ENCODE measurements around the gene SLCO3A1. TPM values are rescaled to one million over a fixed set of nuclear protein-coding genes. Genes with fewer than 3 reads are reported as not detected.

Gene SLCO3A1
- total and polyA plus RNA-seq, 2 experiments from 2014 or later, result 35.5 to 71.9 TPM

- no peak overlapping the region for H3K27ac ChIP-seq
- TF ChIP-seq CTCF (IDR thresholded peaks at IDR 0.05; ENCODE audit: low read depth, low read length), result no peak
Measured at GRCh38 chr15:91895051-91895450, 41.5 kb downstream of the SLCO3A1 start.

GRCh38 chr15:91896341-91897055 lies 43.0 kb downstream of the SLCO3A1 start:
- no peak for TF ChIP-seq CTCF (IDR thresholded peaks at IDR 0.05; ENCODE audit: low read depth, low read length)
- no peaks in the 10 kb centered on the region for H3K27me3 ChIP-seq
- H3K9me3 ChIP-seq (ENCODE audit: low read depth), result no peaks in the 10 kb centered on the region
- DNase-seq (ENCODE audit: low read depth in 1 of 2, low spot score in 1 of 2), result no peak
- no peaks in the 10 kb centered on the region for H3K36me3 ChIP-seq
- peaks cover 39% of the 10 kb centered on the region for H3K4me1 ChIP-seq (ENCODE audit: low read depth)
- H3K27ac ChIP-seq, result no peak overlapping the region
- H3K4me3 ChIP-seq, result no peak overlapping the region

More at GRCh38 chr15:91895051-91895450, 41.5 kb downstream of the SLCO3A1 start:
- H3K27me3 ChIP-seq, result no peaks in the 10 kb centered on the region
- no peaks in the 10 kb centered on the region for H3K9me3 ChIP-seq (ENCODE audit: low read depth)
- H3K4me1 ChIP-seq (ENCODE audit: low read depth), result peaks cover 48% of the 10 kb centered on the region
- H3K4me3 ChIP-seq, result no peak overlapping the region
- DNase-seq (ENCODE audit: low read depth in 1 of 2, low spot score in 1 of 2), result no peak
- no peaks in the 10 kb centered on the region for H3K36me3 ChIP-seq

GRCh38 chr15:91897585-91898372 lies 44.3 kb downstream of the SLCO3A1 start:
- no peak overlapping the region for H3K27ac ChIP-seq
- H3K4me1 ChIP-seq (ENCODE audit: low read depth), result peaks cover 27% of the 10 kb centered on the region
- no peak for DNase-seq (ENCODE audit: low read depth in 1 of 2, low spot score in 1 of 2)
- TF ChIP-seq CTCF (IDR thresholded peaks at IDR 0.05; ENCODE audit: low read depth, low read length), result no peak
- H3K9me3 ChIP-seq (ENCODE audit: low read depth), result no peaks in the 10 kb centered on the region
- H3K4me3 ChIP-seq, result no peak overlapping the region
- no peaks in the 10 kb centered on the region for H3K27me3 ChIP-seq
- H3K36me3 ChIP-seq, result no peaks in the 10 kb centered on the region

GRCh38 chr15:91898843-91899242 lies 45.3 kb downstream of the SLCO3A1 start:
- Histone ChIP-seq H3K9me3 (ENCODE audit: low read depth) (no peaks in the 10 kb centered on the region), H3K27ac (no peak overlapping the region), H3K27me3 (no peaks in the 10 kb centered on the region), H3K36me3 (no peaks in the 10 kb centered on the region), H3K4me3 (no peak overlapping the region), H3K4me1 (ENCODE audit: low read depth) (peaks cover 26% of the 10 kb centered on the region)
- no peak for DNase-seq (ENCODE audit: low read depth in 1 of 2, low spot score in 1 of 2)
- TF ChIP-seq CTCF (IDR thresholded peaks at IDR 0.05; ENCODE audit: low read depth, low read length), result no peak

GRCh38 chr15:91904942-91905341 lies 51.4 kb downstream of the SLCO3A1 start:
- TF ChIP-seq CTCF (IDR thresholded peaks at IDR 0.05; ENCODE audit: low read depth, low read length), result no peak
- Histone ChIP-seq H3K4me3 (no peak overlapping the region), H3K27me3 (no peaks in the 10 kb centered on the region), H3K27ac (no peak overlapping the region), H3K9me3 (ENCODE audit: low read depth) (no peaks in the 10 kb centered on the region), H3K36me3 (no peaks in the 10 kb centered on the region), H3K4me1 (ENCODE audit: low read depth) (peaks cover 5% of the 10 kb centered on the region)
- DNase-seq (ENCODE audit: low read depth in 1 of 2, low spot score in 1 of 2), result no peak
